Right ventricle myocardium inferior (tissue), 1 donor: ENCODE measurements around the gene HYCC2. TPM values are rescaled to one million over a fixed set of nuclear protein-coding genes. Genes with fewer than 3 reads are reported as not detected.
"Not testable (repeated sequence)": the region's sequence is repeated elsewhere in the genome, so short reads cannot be mapped to it uniquely, and the experiment has no call there.

Experiments used
- ATAC-seq: fragments of 200-7000 bp; cut with Tn5 transposase; one replicate; pipeline ENCODE4 v1.9.1; 2020; ENCODE audit warnings: mild to moderate bottlenecking, moderate library complexity
- DNase-seq: peaks from one replicate; pipeline ENCODE4 v3.0.0; 2021; ENCODE audit errors: missing footprints
- intact Hi-C: fragments of 100-400 bp; cut with DNase I; formaldehyde crosslinking; loops from one replicate; pipeline ENCODE4 v1.11.0; 2022
- long read RNA-seq: library from polyadenylated mRNA; unstranded; transcript quantifications from one replicate; pipeline ENCODE4 v2.0.0, GENCODE V29; 2021
- total RNA-seq: library from RNA; stranded (reverse); fragmentation: NEBNext Ultra II Directional; extraction: Animal tissue kit (Norgen Biotek cat#: 25700); gene quantifications from one replicate; pipeline ENCODE4 v1.2.1, GENCODE V29; 2021
- donor health status: DM: no; HTN: yes; CAD: no; lungs with severe emphysema.

HYCC2 gene
- total RNA-seq: 14.5 TPM
- long read RNA-seq, full-length matches to known transcripts: 1 of 9 reads
- long read RNA-seq, partial matches to known transcripts: 2 of 9 reads
- long read RNA-seq, other reads (novel, unspliced or antisense): 6 of 9 reads

DNA sequence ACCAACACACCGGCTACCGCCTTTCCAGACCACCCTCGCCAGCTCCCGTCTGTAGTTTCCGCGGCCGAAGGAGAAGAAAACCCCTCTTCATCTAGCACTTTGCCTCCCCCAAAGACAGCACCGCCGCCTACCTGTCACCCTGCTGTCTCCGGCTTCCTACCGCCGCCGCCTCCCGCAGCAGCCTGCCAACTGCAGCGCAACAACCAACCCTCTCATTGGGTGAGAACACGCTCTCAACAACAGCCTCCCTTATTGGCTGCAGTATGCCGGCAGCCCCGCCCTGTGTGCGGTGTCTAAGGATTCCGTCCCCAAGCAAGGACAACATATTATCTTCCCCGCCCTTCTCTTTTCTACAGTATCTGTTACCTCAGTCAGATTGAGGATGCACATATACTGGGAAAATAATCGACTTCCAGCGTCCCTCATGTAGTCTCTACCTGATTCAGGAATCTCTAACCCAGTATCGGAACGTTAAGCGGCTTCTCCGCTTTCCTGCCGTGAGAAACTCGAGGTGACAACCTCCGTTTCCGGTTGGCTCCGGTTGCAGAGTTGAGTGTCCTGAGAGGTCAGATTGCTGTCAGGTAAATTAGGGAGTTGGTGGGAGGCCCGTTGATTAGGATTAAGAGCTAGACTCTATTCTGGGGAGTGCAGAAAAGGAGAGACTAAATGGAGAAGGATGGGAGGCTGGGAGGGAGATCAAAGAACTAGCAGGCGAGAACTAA lies at the start of gene HYCC2, which contains the start of gene NDUFB3:
HYCC2 (minus strand) TSS at position 193 of the 722 bp plus-strand sequence. CDS start 47,662 bp downstream, outside the sequence.
NDUFB3 (plus strand) TSS at position 523 of the 722 bp plus-strand sequence. CDS start 6,882 bp downstream, outside the sequence.
- intact Hi-C loops: loop anchor here (1.0 to 5.0 kb wide), 4 partner anchors 45 to 108 kb away; partner anchors contain the start of genes CFLAR and ORC2
- DNase-seq (peak; percentile 94), ATAC-seq (peak; percentile 99)

DNA sequence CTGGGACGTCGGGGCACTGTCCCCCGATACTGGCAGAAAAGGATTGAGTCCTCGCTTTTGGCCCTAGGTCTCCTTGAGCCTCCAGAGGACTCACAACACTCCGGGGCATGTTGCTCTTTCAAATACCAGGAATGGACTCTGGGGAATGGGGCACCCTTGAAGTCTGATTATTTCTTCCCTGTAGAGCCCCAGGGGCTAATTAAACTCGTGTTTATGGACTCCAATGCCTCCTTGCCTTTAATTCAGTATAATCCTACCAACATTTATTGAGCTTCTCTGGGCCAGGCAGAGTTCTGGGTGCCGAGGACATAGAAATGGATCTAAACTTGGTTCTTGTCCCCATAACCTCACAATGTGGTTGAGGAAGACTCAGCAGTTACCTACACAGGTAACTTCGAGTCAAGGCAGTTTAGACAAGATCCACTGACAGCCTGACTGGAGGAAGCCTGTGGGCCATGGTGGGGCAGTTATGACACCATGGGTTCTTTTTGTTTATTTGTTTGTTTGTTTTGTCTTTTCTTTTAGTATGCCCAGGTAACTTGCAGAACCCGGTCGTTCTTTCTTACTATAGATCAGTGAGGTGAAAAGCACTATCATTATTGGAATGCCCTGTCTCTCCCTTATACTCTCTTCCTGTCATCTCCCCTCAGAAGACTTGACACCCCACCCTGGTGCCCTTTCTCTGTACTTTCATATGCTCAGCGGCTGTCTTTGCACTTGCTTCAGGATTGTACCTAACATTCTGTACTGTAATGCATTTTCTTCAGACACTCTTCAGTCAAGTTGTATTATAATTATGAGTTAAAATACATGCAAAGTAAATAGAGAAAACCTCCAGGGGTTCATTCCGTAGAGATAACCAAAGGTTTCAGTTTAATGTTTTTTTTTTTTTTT lies 47.7 kb upstream of the HYCC2 start:
- ATAC-seq: peak; percentile 12
- intact Hi-C loops: no loop called here
- DNase-seq: no peak

DNA sequence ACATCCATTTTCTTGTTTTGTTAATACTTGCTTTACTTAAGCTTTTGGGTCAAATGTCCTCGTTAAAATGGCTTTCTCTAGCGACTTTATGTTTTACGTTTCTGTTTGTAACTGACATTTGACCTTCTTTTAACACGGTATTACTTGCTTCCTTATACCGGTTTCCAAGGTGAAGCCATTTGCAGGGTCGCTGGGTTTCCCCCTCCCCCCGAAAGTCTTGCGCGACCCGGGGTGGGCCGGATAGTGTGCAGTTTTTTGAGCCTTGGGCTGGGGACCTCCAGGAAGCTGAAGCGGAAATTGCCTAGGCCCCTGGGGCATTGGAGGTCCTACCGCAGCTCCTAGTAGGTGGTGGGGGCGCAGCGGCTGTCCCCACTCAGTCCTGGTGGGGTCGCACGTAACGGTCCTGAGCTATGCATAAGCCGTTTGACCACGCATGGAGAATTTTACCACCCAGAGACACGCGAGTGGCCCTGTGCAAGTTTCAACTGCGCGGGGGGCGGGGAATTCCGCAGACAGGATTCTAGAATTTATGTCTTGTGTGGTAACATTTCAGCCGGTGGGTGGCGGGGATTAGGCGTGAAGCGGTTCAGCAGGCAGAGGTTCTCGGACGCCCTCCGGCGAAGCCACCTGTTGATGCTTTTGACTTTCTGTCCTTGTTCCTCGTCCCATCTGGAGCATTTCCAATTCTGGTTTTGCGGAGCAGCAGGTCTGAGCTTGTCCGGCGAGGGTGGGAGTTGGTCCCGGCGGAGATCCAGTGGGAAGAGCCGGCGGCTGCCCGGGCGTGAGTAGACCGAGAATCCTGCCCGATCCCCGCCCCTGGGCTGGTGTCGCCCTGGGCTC lies 46.9 kb upstream of the HYCC2 start:
- intact Hi-C loops: no loop called here
- DNase-seq: peak; percentile 95
- peak; percentile 51 for ATAC-seq

DNA sequence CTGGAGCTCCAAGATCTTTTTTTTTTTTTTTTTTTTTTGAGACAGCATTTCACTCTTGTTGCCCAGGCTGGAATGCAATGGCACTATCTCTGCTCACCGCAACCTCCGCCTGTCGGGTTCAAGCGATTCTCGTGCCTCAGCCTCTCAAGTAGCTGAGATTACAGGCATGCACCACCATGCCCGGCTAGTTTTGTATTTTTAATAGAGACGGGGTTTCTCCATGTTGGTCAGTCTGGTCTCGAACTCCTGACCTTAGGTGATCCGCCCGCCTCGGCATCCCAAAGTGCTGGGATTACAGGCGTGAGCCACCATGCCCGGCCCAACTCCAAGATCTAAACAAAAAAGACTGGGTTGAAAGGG lies 46.2 kb upstream of the HYCC2 start:
- DNase-seq: peak; percentile 51
- intact Hi-C loops: loop anchor here (2.0 kb wide), 2 partner anchors 39 to 47 kb away; partner anchors contain the start of gene HYCC2
- not testable (repeated sequence) for ATAC-seq

DNA sequence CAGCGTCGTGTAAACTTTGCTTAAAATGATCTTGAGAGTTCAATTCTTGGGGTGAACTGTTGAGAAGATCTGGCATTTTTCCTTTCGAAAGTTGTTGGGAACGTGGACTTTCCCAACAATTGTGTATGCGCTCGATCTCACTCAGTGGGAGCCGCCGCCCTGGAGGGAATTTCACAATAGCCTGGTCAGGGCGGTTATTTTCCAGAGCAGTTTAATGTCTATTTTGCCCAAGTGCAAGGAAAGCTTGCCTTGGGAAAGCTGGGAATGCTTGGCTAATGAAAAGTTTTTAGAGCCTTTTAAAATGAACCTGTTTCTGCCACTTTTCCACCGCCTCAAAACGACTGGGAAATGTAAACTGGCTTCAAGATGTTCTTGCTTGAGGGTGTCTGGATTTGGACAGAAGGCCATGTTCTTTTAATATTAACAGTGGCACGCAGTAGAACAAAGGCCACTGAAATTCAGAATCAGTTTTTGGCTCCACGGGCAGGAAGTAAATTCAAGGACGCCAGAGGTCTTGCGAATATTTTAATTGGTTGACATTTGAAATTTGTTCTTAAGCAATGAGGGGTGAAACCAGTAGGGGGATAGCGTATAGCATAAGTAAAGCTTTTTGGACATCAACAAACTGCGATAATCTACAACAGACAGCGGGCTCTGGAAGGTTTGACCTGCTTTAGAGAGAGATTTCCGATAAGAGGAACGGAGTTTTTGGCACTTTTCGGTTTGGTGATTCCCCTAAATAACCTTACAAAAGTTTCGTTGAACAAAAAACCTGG lies 45.7 kb upstream of the HYCC2 start:
- DNase-seq (no peak), ATAC-seq (peak; percentile 52)
- intact Hi-C loops: loop anchor here (2.0 kb wide), 2 partner anchors 40 to 46 kb away; partner anchors contain the start of gene HYCC2

DNA sequence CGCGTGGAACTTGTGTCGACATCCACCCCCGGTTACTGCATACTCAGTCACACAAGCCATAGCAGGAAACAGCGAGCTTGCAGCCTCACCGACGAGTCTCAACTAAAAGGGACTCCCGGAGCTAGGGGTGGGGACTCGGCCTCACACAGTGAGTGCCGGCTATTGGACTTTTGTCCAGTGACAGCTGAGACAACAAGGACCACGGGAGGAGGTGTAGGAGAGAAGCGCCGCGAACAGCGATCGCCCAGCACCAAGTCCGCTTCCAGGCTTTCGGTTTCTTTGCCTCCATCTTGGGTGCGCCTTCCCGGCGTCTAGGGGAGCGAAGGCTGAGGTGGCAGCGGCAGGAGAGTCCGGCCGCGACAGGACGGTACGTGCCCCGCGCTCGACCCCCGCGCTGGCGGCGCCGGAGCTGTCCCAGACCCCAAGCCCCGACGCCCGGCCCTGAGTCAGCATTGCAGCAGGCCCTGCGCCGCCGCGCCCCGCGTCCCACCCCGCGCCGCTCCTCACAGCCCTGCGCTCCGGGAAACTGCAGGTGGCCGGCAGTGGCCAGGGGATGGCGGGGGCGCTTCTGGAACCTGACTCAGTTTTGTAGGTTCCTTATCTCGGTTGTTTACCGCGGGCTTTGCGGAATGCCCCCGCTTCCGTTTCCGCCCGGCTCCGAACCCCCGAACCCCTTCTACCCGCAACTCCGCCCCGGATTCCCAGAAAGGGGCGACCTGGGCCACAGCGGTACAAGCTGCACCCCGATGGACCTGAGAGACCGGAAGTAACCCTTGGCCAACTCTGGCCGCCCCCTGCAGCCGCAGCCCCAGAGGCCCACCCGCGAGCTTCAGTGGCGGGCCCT lies 44.9 kb upstream of the HYCC2 start, which contains the start of gene CFLAR:
CFLAR (plus strand) TSS at position 50 of the 844 bp plus-strand sequence. CDS start 13,702 bp downstream, outside the sequence.
- peak; percentile 91 for DNase-seq
- intact Hi-C loops: loop anchor here (2.0 kb wide), 2 partner anchors 40 to 46 kb away; partner anchors contain the start of gene HYCC2
- ATAC-seq: peak; percentile 59

DNA sequence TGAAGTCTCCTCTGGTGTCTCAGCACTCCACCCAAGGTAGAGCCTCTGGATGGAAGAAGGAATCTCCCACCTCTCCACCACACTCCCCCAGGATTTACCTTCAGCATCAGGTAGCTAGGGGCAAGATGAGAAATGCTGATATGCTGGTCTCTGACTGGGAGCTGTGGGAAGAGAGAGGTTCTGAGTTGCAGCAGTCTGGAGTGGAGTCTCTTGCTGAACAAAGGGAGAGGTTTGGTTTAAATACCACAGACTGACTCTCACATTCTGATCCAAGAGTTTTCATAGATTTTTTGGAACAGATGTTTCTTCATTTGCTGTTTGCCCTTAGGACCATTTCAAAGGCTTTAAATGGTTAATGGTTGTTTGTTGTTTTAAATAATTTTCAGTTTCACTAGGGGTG lies 43.4 kb upstream of the HYCC2 start:
- ATAC-seq (no peak), DNase-seq (no peak)
- intact Hi-C loops: no loop called here

DNA sequence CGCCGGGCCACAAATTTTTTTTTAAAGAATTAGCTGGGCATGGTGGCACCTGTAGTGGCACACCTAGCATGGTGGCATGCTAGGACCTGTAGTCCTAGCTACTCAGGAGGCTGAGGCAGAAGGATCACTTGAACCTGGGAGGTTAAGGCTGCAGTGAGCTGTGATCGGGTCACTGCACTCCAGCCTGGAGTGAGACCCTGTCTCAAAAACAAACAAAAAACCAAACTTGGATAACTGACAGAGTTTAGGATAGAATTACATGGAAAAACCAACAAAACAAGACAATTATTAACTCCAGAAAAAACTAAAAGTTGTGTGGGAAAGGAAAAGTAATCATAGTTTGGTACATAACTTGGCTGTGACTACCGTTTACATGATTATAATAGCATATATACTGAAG lies 42.9 kb upstream of the HYCC2 start:
- ATAC-seq (no peak), DNase-seq (no peak)
- intact Hi-C loops: no loop called here

DNA sequence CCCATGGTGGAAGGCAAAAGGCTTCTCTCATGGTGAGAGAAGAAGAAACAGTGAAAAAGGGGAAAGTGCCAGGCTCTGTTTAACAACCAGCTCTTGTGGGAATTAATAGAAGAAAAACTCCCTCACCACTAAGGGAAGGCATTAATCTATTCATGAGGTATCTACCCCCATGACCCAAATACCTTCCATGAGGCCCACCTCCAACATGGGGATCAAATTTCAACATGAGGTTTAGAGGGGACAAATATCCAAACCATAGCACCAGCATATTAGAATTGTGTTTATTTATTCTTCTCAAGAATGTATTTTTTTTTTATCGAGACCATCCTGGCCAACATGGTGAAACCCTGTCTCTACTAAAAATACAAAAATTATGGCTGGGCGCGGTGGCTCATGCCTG lies 39.6 kb upstream of the HYCC2 start:
- intact Hi-C loops: no loop called here
- ATAC-seq (no peak), DNase-seq (no peak)

DNA sequence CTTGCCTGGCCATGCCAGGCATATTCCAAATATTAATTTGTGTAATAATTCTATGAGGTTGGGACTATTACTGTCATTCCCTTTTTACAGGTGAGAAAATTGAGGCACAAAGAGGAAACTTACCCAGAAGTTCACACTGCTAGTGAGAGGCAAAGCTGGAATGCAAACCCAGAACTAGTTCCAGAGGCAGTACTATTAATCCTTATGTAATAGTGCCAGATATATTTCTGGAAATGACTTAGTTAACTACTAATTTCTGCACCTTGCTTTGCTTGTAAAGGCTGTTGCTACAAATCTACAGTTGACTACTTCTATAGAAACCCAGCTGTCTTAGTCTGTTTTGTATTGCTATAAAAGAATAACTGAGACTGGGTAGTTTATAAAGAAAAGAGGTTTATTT lies 39.1 kb upstream of the HYCC2 start:
- intact Hi-C loops: no loop called here
- no peak for DNase-seq
- ATAC-seq: no peak

DNA sequence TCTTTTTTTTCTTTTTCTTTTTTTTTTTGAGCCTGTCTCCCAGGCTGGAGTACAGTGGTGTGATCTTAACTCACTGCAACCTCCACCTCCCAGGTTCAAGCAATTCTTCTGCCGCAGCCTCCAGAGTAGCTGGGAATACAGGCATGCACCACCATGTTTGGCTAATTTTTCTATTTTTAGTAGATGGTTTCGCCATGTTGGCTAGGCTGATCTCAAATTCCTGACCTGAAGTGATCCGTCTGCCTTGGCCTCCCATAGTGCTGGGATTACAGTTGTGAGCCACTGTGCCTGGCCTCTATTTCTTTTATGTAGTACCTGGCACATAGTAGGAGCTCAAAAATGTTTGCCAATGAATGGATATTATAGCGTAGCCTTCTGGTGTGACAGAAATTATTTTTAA lies 37.7 kb upstream of the HYCC2 start:
- intact Hi-C loops: no loop called here
- DNase-seq: no peak
- ATAC-seq: no peak

DNA sequence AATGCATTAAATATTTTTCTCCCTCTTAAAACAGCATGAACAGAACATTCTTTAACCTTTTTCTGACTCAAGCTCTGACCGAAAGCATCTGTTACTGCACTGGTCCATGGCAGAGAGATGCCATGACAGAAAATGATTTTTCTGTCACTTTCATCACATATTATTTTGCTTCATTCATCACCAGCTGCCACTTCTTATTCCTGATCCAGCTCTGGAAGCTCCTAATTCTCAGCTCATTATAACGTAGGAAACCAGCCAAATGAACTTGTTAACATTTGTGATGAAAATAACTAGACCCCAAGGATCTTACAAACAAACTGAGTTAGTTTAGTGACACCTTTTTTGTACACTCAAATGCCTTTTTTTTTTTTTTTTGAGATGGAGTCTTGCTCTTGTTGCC lies 36.9 kb upstream of the HYCC2 start:
- no peak for DNase-seq
- no peak for ATAC-seq
- intact Hi-C loops: no loop called here

DNA sequence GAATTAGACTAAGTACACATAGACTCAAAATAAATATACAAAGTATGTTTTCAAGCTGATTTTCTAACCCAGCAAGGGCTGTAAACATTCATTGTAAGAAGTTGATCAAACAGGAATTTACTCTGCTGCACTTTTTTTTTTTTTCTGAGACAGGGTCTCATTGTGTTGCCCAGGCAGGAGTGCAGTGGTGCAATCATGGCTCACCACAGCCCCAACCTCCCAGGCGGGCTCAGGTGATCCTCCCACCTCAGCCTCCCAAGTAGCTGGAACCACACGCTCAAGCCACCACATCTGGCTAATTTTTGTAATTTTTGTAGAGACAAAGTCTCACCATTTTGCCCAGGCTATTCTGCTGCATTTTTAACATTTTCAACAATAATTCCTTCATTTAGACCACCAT lies 36.2 kb upstream of the HYCC2 start:
- intact Hi-C loops: no loop called here

DNA sequence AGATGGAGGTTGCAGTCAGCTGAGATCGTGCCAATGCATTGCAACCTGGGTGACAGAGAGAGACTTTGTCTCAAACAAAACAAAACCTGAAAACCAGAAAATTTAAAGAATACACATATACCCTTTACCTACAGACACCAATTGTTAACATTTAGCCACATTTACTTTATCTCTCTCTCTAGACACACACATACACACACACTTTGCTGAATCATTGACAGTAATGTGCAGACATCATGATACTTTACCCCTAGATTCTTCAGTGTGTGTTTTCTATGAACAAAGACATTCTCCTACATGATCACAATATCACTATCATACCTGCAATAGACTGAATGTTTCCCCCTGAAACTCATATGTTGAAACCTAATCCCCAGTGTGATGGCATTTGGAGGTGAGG lies 34.3 kb upstream of the HYCC2 start:
- DNase-seq (no peak), ATAC-seq (no peak)
- intact Hi-C loops: no loop called here

More for the DNA sequence above, 36.2 kb upstream of the HYCC2 start:
- no peak for DNase-seq
- no peak for ATAC-seq

DNA sequence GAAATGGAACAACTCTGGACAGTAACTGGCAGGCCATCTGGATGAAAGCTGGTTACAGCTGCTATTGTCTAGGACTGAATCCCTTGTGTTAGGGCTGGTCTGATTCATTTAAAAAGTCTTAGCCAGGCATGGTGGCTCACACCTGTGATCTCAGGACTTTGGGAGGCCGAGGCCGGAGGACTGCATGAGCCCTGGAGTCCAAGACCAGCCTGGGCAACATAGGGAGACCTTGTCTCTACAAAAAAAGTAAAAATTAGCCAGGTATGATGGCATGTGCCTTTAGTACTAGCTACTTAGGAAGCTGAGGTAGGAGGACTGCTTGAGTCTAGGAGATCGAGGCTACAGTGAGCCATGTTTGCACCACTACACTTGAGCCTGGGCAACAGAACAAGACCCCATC lies 29.0 kb upstream of the HYCC2 start:
- no peak for ATAC-seq

DNA sequence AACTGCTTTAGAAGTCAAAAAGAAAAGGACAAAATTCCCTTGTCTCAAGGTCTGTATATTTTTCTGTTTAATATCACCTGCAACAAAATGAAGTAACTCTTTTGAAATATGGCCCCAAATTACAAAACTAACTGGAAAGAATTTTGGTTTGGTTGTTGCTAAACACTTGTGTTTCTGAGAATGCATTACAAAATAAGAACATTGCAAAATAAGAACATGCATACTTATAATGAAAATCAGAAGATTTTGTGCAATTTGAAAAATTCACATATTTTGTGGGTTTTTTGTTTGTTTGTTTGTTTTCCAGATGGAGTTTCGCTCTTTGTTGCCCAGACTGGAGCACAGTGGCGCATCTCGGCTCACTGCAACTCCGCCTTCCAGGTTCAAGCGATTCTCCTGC lies 22.1 kb upstream of the HYCC2 start:
- intact Hi-C loops: no loop called here
- DNase-seq: no peak
- no peak for ATAC-seq

More for the DNA sequence above, 29.0 kb upstream of the HYCC2 start:
- no peak for DNase-seq
- intact Hi-C loops: no loop called here

DNA sequence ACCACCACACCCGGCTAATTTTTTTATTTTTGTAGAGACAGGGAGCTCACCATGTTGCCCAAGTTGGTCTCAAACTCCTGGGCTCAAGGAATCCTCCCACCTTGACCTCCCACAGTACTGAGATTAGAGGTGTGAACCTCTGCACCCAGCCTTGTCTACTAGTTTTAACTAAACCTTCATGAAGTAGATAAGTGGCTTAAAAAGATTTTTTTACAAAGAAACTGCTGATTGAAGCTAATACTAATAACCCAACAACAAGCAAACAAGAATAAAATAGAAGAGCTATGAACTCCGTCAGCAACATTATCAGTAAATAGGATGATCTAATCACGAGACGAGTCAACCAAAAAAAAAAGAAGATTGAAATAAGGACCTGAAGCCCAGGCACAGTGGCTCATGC lies 19.1 kb upstream of the HYCC2 start:
- DNase-seq (no peak), ATAC-seq (no peak)
- intact Hi-C loops: no loop called here
